Measurements from ENCODE around the gene WT1. TPM values are rescaled to one million over a fixed set of nuclear protein-coding genes. Genes with fewer than 3 reads are reported as not detected.
A peak's percentile ranks its signal among the peaks of the same experiment; 100 is the strongest.

Gene WT1
- total RNA-seq, 1 donor: 16.4 TPM

GRCh38 chr11:32386770-32387377 is 48.5 kb downstream of the WT1 start:
- TF ChIP-seq CTCF (IDR thresholded peaks at IDR 0.05; ENCODE audit: insufficient read depth, low read depth, low read length): no peak
- no peak overlapping the region for H3K4me3 ChIP-seq (ENCODE audit: low read depth, low read length)
- DNase-seq (ENCODE audit: low read depth): peak; percentile 91

GRCh38 chr11:32385998-32386397 is 49.3 kb downstream of the WT1 start:
- peak; percentile 76 for DNase-seq (ENCODE audit: low read depth)
- TF ChIP-seq CTCF (IDR thresholded peaks at IDR 0.05; ENCODE audit: insufficient read depth, low read depth, low read length): peak; percentile 67
- H3K4me3 ChIP-seq (ENCODE audit: low read depth, low read length): no peak overlapping the region

- DNase-seq (ENCODE audit: low read depth): peak; percentile 81
- H3K4me3 ChIP-seq (ENCODE audit: low read depth, low read length): no peak overlapping the region
- TF ChIP-seq CTCF (IDR thresholded peaks at IDR 0.05; ENCODE audit: insufficient read depth, low read depth, low read length): no peak
These were observed 52.8 kb downstream of the WT1 start for GRCh38 chr11:32382339-32383049.

- TF ChIP-seq CTCF (IDR thresholded peaks at IDR 0.05; ENCODE audit: insufficient read depth, low read depth, low read length): no peak
- no peak for DNase-seq (ENCODE audit: low read depth)
- no peak overlapping the region for H3K4me3 ChIP-seq (ENCODE audit: low read depth, low read length)
These were observed 54.2 kb downstream of the WT1 start for GRCh38 chr11:32381179-32381578.

- no peak for TF ChIP-seq CTCF (IDR thresholded peaks at IDR 0.05; ENCODE audit: insufficient read depth, low read depth, low read length)
- peak; percentile 63 for DNase-seq (ENCODE audit: low read depth)
- H3K4me3 ChIP-seq (ENCODE audit: low read depth, low read length): no peak overlapping the region
These were observed 55.6 kb downstream of the WT1 start for GRCh38 chr11:32379719-32380118.

GRCh38 chr11:32375826-32376225 is 59.5 kb downstream of the WT1 start:
- no peak for TF ChIP-seq CTCF (IDR thresholded peaks at IDR 0.05; ENCODE audit: insufficient read depth, low read depth, low read length)
- no peak for DNase-seq (ENCODE audit: low read depth)
- no peak overlapping the region for H3K4me3 ChIP-seq (ENCODE audit: low read depth, low read length)
